GM12878 (cell line): ENCODE data around the gene MBD2. TPM values are rescaled to one million over a fixed set of nuclear protein-coding genes. Genes with fewer than 3 reads are reported as not detected.

Source experiments
- BRCA1 ChIP-seq: IDR thresholded peaks from 2 replicates; pipeline ENCODE4 v1.6.1; 2011; ENCODE audit warnings: low read depth, low read length, improper control_type of control experiment
- CREM ChIP-seq: IDR thresholded peaks from 2 replicates; pipeline ENCODE4 v1.6.1; 2014; ENCODE audit warnings: antibody characterized with exemption, low read depth
- NFXL1 ChIP-seq: fragments of 450-650 bp; IDR thresholded peaks from 2 replicates; pipeline ENCODE4 v1.6.1; 2017; ENCODE audit warnings: antibody characterized with exemption, mild to moderate bottlenecking, borderline replicate concordance
- POU2F2 ChIP-seq: IDR thresholded peaks from 3 replicates; pipeline ENCODE4 v1.6.1; 2011; ENCODE audit warnings: low read depth, mild to moderate bottlenecking, low read length, borderline replicate concordance
- polyA plus RNA-seq, 11 experiments: library from polyadenylated mRNA; depleted of rRNA in 4 of 11; unstranded in 6 of 11; stranded (reverse) in 5 of 11; fragments of >200 nt; fragmentation: Nextera tagmentation in 4 of 11; fragmentation: Illumina TruSeq in 1 of 11; extraction: Ambion mirVana in 4 of 11; extraction: Trizol in 1 of 11; gene quantifications; 1 replicate in 1 of 11; 2 replicates in 10 of 11; pipeline versions ENCODE4 v1.2.1 to v1.2.3, GENCODE V29; 2011 to 2016; ENCODE audit warnings: inconsistent platforms in 2 of 11, missing spikeins in 2 of 11, low read depth in 1 of 11
- total RNA-seq, 4 experiments: library from RNA; depleted of rRNA in 3 of 4; stranded (reverse); fragments of >200 nt in 3 of 4; fragmentation: Illumina TruSeq in 1 of 4; extraction: Trizol in 1 of 4; gene quantifications; 2 replicates each; pipeline versions ENCODE4 v1.2.1 to v1.2.3, GENCODE V29; 2013 to 2021
- TF ChIP-seq, protein P1 (sequence below): IDR thresholded peaks from 2 replicates; pipeline ENCODE4 v1.6.1; 2012; ENCODE audit warnings: low read length, inconsistent platforms
- TF ChIP-seq, protein P2 (sequence below): fragments of 450-650 bp; IDR thresholded peaks from 2 replicates; pipeline ENCODE4 v1.6.1; 2017; ENCODE audit warnings: mild to moderate bottlenecking
- TF ChIP-seq, protein P3 (sequence below): IDR thresholded peaks from 2 replicates; pipeline ENCODE4 v1.6.1; 2011; ENCODE audit warnings: mild to moderate bottlenecking, low read depth, low read length, moderate library complexity; ENCODE audit not compliant: insufficient replicate concordance
- TF ChIP-seq, protein P4 (sequence below): fragments of 150-350 bp; IDR thresholded peaks from 2 replicates; pipeline ENCODE4 v1.6.1; 2014; ENCODE audit warnings: mild to moderate bottlenecking, low read depth, low read length

The MBD2 gene
- total and polyA plus RNA-seq, 10 of the 15 experiments (the other 5 are each of a cell fraction or from before 2014, with no cell fraction given) = 24.1 to 276 (median 57.9) TPM

DNA sequence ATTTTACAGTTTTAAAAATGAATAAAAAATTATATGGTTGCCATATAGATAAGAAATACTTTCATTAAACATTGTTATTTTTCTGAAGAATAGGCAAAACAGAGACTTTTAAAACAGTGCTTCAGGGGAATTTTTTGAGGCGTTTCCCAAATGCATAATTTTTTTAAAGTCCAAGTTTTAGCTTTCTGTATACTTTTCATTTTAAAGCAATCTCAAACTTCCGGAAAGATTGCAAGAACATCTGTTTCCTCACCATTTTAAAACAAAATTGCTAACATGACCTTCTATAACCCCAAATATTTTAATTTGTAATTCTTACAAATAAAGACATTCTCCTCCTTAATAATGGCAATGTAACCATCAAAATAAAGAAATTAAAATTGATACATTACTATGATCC is 15.1 kb upstream of the MBD2 start (continued):
- TF ChIP-seq, protein P1, sequence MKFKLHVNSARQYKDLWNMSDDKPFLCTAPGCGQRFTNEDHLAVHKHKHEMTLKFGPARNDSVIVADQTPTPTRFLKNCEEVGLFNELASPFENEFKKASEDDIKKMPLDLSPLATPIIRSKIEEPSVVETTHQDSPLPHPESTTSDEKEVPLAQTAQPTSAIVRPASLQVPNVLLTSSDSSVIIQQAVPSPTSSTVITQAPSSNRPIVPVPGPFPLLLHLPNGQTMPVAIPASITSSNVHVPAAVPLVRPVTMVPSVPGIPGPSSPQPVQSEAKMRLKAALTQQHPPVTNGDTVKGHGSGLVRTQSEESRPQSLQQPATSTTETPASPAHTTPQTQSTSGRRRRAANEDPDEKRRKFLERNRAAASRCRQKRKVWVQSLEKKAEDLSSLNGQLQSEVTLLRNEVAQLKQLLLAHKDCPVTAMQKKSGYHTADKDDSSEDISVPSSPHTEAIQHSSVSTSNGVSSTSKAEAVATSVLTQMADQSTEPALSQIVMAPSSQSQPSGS = no peak
- TF ChIP-seq BRCA1 = no peak
- no peak for TF ChIP-seq POU2F2
- TF ChIP-seq, protein P2, sequence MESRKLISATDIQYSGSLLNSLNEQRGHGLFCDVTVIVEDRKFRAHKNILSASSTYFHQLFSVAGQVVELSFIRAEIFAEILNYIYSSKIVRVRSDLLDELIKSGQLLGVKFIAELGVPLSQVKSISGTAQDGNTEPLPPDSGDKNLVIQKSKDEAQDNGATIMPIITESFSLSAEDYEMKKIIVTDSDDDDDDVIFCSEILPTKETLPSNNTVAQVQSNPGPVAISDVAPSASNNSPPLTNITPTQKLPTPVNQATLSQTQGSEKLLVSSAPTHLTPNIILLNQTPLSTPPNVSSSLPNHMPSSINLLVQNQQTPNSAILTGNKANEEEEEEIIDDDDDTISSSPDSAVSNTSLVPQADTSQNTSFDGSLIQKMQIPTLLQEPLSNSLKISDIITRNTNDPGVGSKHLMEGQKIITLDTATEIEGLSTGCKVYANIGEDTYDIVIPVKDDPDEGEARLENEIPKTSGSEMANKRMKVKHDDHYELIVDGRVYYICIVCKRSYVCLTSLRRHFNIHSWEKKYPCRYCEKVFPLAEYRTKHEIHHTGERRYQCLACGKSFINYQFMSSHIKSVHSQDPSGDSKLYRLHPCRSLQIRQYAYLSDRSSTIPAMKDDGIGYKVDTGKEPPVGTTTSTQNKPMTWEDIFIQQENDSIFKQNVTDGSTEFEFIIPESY = no peak
- TF ChIP-seq, protein P3, sequence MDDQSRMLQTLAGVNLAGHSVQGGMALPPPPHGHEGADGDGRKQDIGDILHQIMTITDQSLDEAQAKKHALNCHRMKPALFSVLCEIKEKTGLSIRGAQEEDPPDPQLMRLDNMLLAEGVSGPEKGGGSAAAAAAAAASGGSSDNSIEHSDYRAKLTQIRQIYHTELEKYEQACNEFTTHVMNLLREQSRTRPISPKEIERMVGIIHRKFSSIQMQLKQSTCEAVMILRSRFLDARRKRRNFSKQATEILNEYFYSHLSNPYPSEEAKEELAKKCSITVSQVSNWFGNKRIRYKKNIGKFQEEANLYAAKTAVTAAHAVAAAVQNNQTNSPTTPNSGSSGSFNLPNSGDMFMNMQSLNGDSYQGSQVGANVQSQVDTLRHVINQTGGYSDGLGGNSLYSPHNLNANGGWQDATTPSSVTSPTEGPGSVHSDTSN = no peak
- no peak for TF ChIP-seq NFXL1
- TF ChIP-seq CREM = no peak
- TF ChIP-seq, protein P4, sequence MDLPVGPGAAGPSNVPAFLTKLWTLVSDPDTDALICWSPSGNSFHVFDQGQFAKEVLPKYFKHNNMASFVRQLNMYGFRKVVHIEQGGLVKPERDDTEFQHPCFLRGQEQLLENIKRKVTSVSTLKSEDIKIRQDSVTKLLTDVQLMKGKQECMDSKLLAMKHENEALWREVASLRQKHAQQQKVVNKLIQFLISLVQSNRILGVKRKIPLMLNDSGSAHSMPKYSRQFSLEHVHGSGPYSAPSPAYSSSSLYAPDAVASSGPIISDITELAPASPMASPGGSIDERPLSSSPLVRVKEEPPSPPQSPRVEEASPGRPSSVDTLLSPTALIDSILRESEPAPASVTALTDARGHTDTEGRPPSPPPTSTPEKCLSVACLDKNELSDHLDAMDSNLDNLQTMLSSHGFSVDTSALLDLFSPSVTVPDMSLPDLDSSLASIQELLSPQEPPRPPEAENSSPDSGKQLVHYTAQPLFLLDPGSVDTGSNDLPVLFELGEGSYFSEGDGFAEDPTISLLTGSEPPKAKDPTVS = no peak
